Epithelial cell of prostate (primary cell): ENCODE data around the gene PRR36.

Source experiments
- DNase-seq: peaks from one replicate; pipeline ENCODE4 v3.0.0-alpha.2; 2011; ENCODE audit warnings: low read depth, low spot score
- H3K27ac ChIP-seq: fragments of 450-650 bp; 2 replicates; pipeline ENCODE4 v1.5.1; 2017; ENCODE audit warnings: mild to moderate bottlenecking

The PRR36 gene

GRCh38 chr19:7850000-7850813 is 24.0 kb downstream of the PRR36 start:
- no peak overlapping the region for H3K27ac ChIP-seq
- DNase-seq, result no peak

GRCh38 chr19:7849631-7849999 is 24.6 kb downstream of the PRR36 start:
- DNase-seq, result no peak

GRCh38 chr19:7848779-7849457 is 25.3 kb downstream of the PRR36 start:
- no peak overlapping the region for H3K27ac ChIP-seq
- no peak for DNase-seq

More at GRCh38 chr19:7849631-7849999, 24.6 kb downstream of the PRR36 start:
- H3K27ac ChIP-seq, result no peak overlapping the region

- DNase-seq, result no peak
- H3K27ac ChIP-seq, result no peak overlapping the region
Measured at GRCh38 chr19:7847664-7848063, 26.5 kb downstream of the PRR36 start.

- DNase-seq, result no peak
- no peak overlapping the region for H3K27ac ChIP-seq
Measured at GRCh38 chr19:7846155-7846646, 28.0 kb downstream of the PRR36 start.

- no peak overlapping the region for H3K27ac ChIP-seq
- DNase-seq, result no peak
Measured at GRCh38 chr19:7845390-7846154, 28.6 kb downstream of the PRR36 start.

- H3K27ac ChIP-seq, result no peak overlapping the region
- DNase-seq, result no peak
Measured at GRCh38 chr19:7844951-7845350, 29.2 kb downstream of the PRR36 start.

GRCh38 chr19:7844405-7844804 is 29.8 kb downstream of the PRR36 start:
- no peak overlapping the region for H3K27ac ChIP-seq

GRCh38 chr19:7843521-7843920 is 30.7 kb downstream of the PRR36 start:
- H3K27ac ChIP-seq, result no peak overlapping the region

More at GRCh38 chr19:7844405-7844804, 29.8 kb downstream of the PRR36 start:
- DNase-seq, result no peak

GRCh38 chr19:7842661-7843294 is 31.4 kb downstream of the PRR36 start:
- H3K27ac ChIP-seq, result no peak overlapping the region
- no peak for DNase-seq

More at GRCh38 chr19:7843521-7843920, 30.7 kb downstream of the PRR36 start:
- DNase-seq, result no peak

- no peak for DNase-seq
- H3K27ac ChIP-seq, result no peak overlapping the region
Measured at GRCh38 chr19:7841751-7842660, 32.2 kb downstream of the PRR36 start.

- no peak for DNase-seq
- no peak overlapping the region for H3K27ac ChIP-seq
Measured at GRCh38 chr19:7840629-7841028, 33.6 kb downstream of the PRR36 start.

GRCh38 chr19:7839476-7839875 is 34.7 kb downstream of the PRR36 start:
- H3K27ac ChIP-seq, result no peak overlapping the region
- DNase-seq, result no peak

GRCh38 chr19:7833225-7834099 is 40.7 kb downstream of the PRR36 start:
- DNase-seq, result peak; percentile 84
- peak overlapping the region; percentile 95 for H3K27ac ChIP-seq

- H3K27ac ChIP-seq, result peak overlapping the region; percentile 95
- no peak for DNase-seq
Measured at GRCh38 chr19:7832781-7833180, 41.4 kb downstream of the PRR36 start.

- no peak overlapping the region for H3K27ac ChIP-seq
Measured at GRCh38 chr19:7832009-7832408, 42.2 kb downstream of the PRR36 start.

GRCh38 chr19:7831452-7831851 is 42.7 kb downstream of the PRR36 start:
- peak overlapping the region; percentile 5 for H3K27ac ChIP-seq
- DNase-seq, result no peak

More at GRCh38 chr19:7832009-7832408, 42.2 kb downstream of the PRR36 start:
- DNase-seq, result no peak

- no peak overlapping the region for H3K27ac ChIP-seq
- no peak for DNase-seq
Measured at GRCh38 chr19:7830823-7831222, 43.4 kb downstream of the PRR36 start.
